SK-N-SH (cell line): ENCODE measurements around the gene NME8. TPM values are rescaled to one million over a fixed set of nuclear protein-coding genes. Genes with fewer than 3 reads are reported as not detected.

ENCODE experiments used
- CTCF ChIA-PET: fragments of 300-600, 350-600 bp; formaldehyde crosslinking; extraction: SDS; loops from one replicate; lab custom pipeline; 2021; lab: Yijun Ruan, JAX
- POLR2A ChIA-PET: fragments of 350-600 bp; sonication (Branson Sonifier 250); formaldehyde crosslinking; extraction: SDS; loops from one replicate; lab custom pipeline; 2020; ENCODE audit warnings: antibody characterized with exemption, inconsistent platforms; lab: Yijun Ruan, JAX
- DNase-seq: peaks from one replicate; pipeline ENCODE4 v3.0.0; 2012
- H2AFZ ChIP-seq: fragments of 200-600 bp; sonication (generic); 2 replicates; pipeline ENCODE4 v1.8.1; 2016; ENCODE audit warnings: antibody characterized with exemption, mild to moderate bottlenecking, low read depth
- H3F3A ChIP-seq: fragments of 200-600 bp; sonication (generic); replicated peaks from 2 replicates; pipeline ENCODE3; 2016; ENCODE audit warnings: antibody characterized with exemption, mild to moderate bottlenecking; ENCODE audit not compliant: insufficient read depth
- H3K27ac ChIP-seq, 2 experiments: fragments of 200-500 bp in 1 of 2; fragments of 200-600 bp in 1 of 2; sonication (Bioruptor generic) in 1 of 2; sonication (generic), shearing (Covaris generic) in 1 of 2; 2 replicates each; pipeline versions ENCODE4 v1.5.1 to v1.6.1; 2014 to 2016; ENCODE audit warnings: low read depth in 2 of 2, inconsistent platforms in 1 of 2, low read length in 1 of 2, mild to moderate bottlenecking in 1 of 2, mixed read lengths in 1 of 2
- H3K27me3 ChIP-seq: fragments of 200-600 bp; sonication (generic), shearing (Covaris generic); 2 replicates; pipeline ENCODE4 v1.6.1; 2016; ENCODE audit warnings: mixed run types; ENCODE audit not compliant: insufficient read depth
- H3K36me3 ChIP-seq, 2 experiments: fragments of 200-500 bp in 1 of 2; fragments of 200-600 bp in 1 of 2; sonication (Bioruptor generic) in 1 of 2; sonication (generic) in 1 of 2; replicated peaks in 1 of 2; 2 replicates each; pipeline versions ENCODE3 to v1.5.1; 2014 to 2016; ENCODE audit warnings: low read length in 1 of 2, mild to moderate bottlenecking in 1 of 2; ENCODE audit not compliant: insufficient read depth in 2 of 2, control insufficient read depth in 1 of 2
- H3K4me1 ChIP-seq, 2 experiments: fragments of 200-500 bp in 1 of 2; fragments of 200-600 bp in 1 of 2; sonication (Bioruptor generic) in 1 of 2; sonication (generic), shearing (Covaris generic) in 1 of 2; 2 replicates each; pipeline versions ENCODE4 v1.5.1 to v1.6.1; 2014 to 2016; ENCODE audit warnings: low read depth in 1 of 2, low read length in 1 of 2, mixed run types in 1 of 2; ENCODE audit not compliant: insufficient read depth in 2 of 2, control insufficient read depth in 1 of 2
- H3K4me2 ChIP-seq: fragments of 200-600 bp; sonication (generic), shearing (Covaris generic); 2 replicates; pipeline ENCODE4 v1.6.1; 2017; ENCODE audit warnings: mixed run types
- H3K4me3 ChIP-seq, 2 experiments: fragments of 200-500 bp in 1 of 2; fragments of 200-600 bp in 1 of 2; sonication (Bioruptor generic) in 1 of 2; sonication (generic), shearing (Covaris generic) in 1 of 2; 2 replicates each; pipeline versions ENCODE4 v1.5.1 to v1.8.1; 2014 to 2016; ENCODE audit warnings: low read depth in 2 of 2, inconsistent platforms in 1 of 2, low read length in 1 of 2, mild to moderate bottlenecking in 1 of 2, mixed read lengths in 1 of 2, moderate library complexity in 1 of 2
- H3K79me2 ChIP-seq: fragments of 200-600 bp; sonication (generic); 2 replicates; pipeline ENCODE4 v1.8.1; 2017; ENCODE audit warnings: mild to moderate bottlenecking; ENCODE audit not compliant: insufficient read depth
- H3K9ac ChIP-seq: fragments of 200-600 bp; sonication (generic); 2 replicates; pipeline ENCODE4 v1.6.1; 2017; ENCODE audit warnings: mixed run types
- H3K9me2 ChIP-seq: fragments of 200-600 bp; sonication (generic); 2 replicates; pipeline ENCODE4 v1.6.1; 2017; ENCODE audit warnings: mixed run types
- H3K9me3 ChIP-seq: fragments of 200-600 bp; sonication (generic); 2 replicates; pipeline ENCODE4 v1.6.1; 2017; ENCODE audit warnings: mixed run types, mild to moderate bottlenecking, moderate library complexity
- H4K20me1 ChIP-seq: fragments of 200-600 bp; sonication (generic); 2 replicates; pipeline ENCODE4 v1.6.1; 2017; ENCODE audit warnings: mild to moderate bottlenecking, mixed run types; ENCODE audit not compliant: insufficient read depth
- CTCF ChIP-seq: fragments of 200-600 bp; sonication (generic); IDR thresholded peaks from 2 replicates; pipeline ENCODE4 v1.6.1; 2017; ENCODE audit warnings: antibody characterized with exemption, mild to moderate bottlenecking, moderate library complexity
- ELF1 ChIP-seq: IDR thresholded peaks from 2 replicates; pipeline ENCODE4 v1.4.0; 2012
- EZH2phosphoT487 ChIP-seq: fragments of 200-600 bp; sonication (generic); IDR thresholded peaks from 2 replicates; pipeline ENCODE4 v1.6.1; 2017; ENCODE audit warnings: low read depth, mixed run types, mild to moderate bottlenecking, antibody characterized with exemption, moderate library complexity, borderline replicate concordance
- FOSL2 ChIP-seq: IDR thresholded peaks from 2 replicates; pipeline ENCODE4 v1.4.0; 2012; ENCODE audit warnings: low read depth, mild to moderate bottlenecking, moderate library complexity, borderline replicate concordance
- GATA2 ChIP-seq: sonication (generic); formaldehyde crosslinking; IDR thresholded peaks from 2 replicates; pipeline ENCODE4 v1.5.0; 2020; ENCODE audit warnings: mild to moderate bottlenecking, missing genetic modification reagents
- MXI1 ChIP-seq: IDR thresholded peaks from 2 replicates; pipeline ENCODE4 v1.6.1; 2012; ENCODE audit warnings: mild to moderate bottlenecking, low read depth, low read length, improper control_type of control experiment
- PBX3 ChIP-seq: IDR thresholded peaks from 2 replicates; pipeline ENCODE4; 2012
- RCOR1 ChIP-seq: fragments of 150-350 bp; IDR thresholded peaks from 2 replicates; pipeline ENCODE4 v1.6.1; 2017; ENCODE audit warnings: antibody characterized with exemption, low read length
- REST ChIP-seq: IDR thresholded peaks from 2 replicates; pipeline ENCODE4 v1.6.1; 2012; ENCODE audit warnings: mild to moderate bottlenecking, low read depth, low read length, moderate library complexity
- TAF1 ChIP-seq: IDR thresholded peaks from 2 replicates; pipeline ENCODE4 v1.6.1; 2012; ENCODE audit warnings: low read depth, mild to moderate bottlenecking, low read length, moderate library complexity, borderline replicate concordance
- TEAD4 ChIP-seq: IDR thresholded peaks from 2 replicates; pipeline ENCODE4 v1.4.0; 2012; ENCODE audit warnings: mild to moderate bottlenecking, borderline replicate concordance; ENCODE audit not compliant: insufficient read depth
- YY1 ChIP-seq: IDR thresholded peaks from 2 replicates; pipeline ENCODE4 v1.4.0; 2012; ENCODE audit warnings: low read depth, mild to moderate bottlenecking
- ZBTB33 ChIP-seq: IDR thresholded peaks from 2 replicates; pipeline ENCODE4 v1.4.0; 2012; ENCODE audit warnings: low read depth, borderline replicate concordance
- WGBS: methylation state at CpG from one replicate; pipeline ENCODE4 v1.1.6; 2017; ENCODE audit warnings: low lambda C conversion rate; 5-methylcytosine and 5-hydroxymethylcytosine counted together
- polyA plus RNA-seq, 3 experiments: library from polyadenylated mRNA; depleted of rRNA; stranded (reverse); fragments of >200 nt; gene quantifications; 2 replicates each; pipeline ENCODE4 v1.2.3, GENCODE V29; 2012

The NME8 gene
- polyA plus RNA-seq, 1 of the 3 experiments (the other 2 are of a cell fraction), result not detected

- no peaks in the 10 kb centered on the region for H3K9me2 ChIP-seq
- no peak overlapping the region for H3K4me3 ChIP-seq
- no peak overlapping the region for H3K27ac ChIP-seq
- WGBS, result 63% methylated on average over 1 of the region's 1 CpG
- DNase-seq, result no peak
- H2AFZ ChIP-seq, result no peak overlapping the region
- H3K4me2 ChIP-seq, result no peak overlapping the region
- peaks cover 0 to 11% of the 10 kb centered on the region in 2 experiments; a peak in 2 of 4 replicates for H3K4me1 ChIP-seq
- H3F3A ChIP-seq, result no peaks in the 10 kb centered on the region
- H4K20me1 ChIP-seq, result no peaks in the 10 kb centered on the region
- no peak for TF ChIP-seq ELF1
- TF ChIP-seq CTCF, result no peak
- peaks cover 6% of the 10 kb centered on the region; the same call in 1 of the 2 replicates for H3K79me2 ChIP-seq
- no peaks in the 10 kb centered on the region for H3K9me3 ChIP-seq
- no peaks in the 10 kb centered on the region for H3K36me3 ChIP-seq
- POLR2A ChIA-PET, result no interaction called here
- no peak overlapping the region for H3K9ac ChIP-seq
- H3K27me3 ChIP-seq, result no peaks in the 10 kb centered on the region
- CTCF ChIA-PET, result interaction anchor here (1.2 kb wide), 1 partner anchor 9 kb away, joined by 4 read pairs; the partner anchor contains the start of gene SFRP4
These were observed 77.2 kb downstream of the NME8 start for GRCh38 chr7:37925620-37926019.

- ChIA-PET CTCF (interaction anchor here (1.0 to 4.5 kb wide), 5 partner anchors 9 to 441 kb away, joined by 3 to 29 read pairs (median 3); partner anchors contain the start of gene SFRP4), POLR2A (no interaction called here)
- H3K36me3 ChIP-seq, result no peaks in the 10 kb centered on the region
- no peaks in the 10 kb centered on the region for H4K20me1 ChIP-seq
- H3K9me3 ChIP-seq, result no peaks in the 10 kb centered on the region
- no peak overlapping the region for H3K4me2 ChIP-seq
- no peaks in the 10 kb centered on the region for H3K27me3 ChIP-seq
- no peaks in the 10 kb centered on the region for H3K79me2 ChIP-seq
- H3K27ac ChIP-seq, result no peak overlapping the region
- no peaks in the 10 kb centered on the region for H3F3A ChIP-seq
- 65% methylated on average over 2 of the region's 2 CpGs for WGBS
- H3K9me2 ChIP-seq, result no peaks in the 10 kb centered on the region
- no peak for DNase-seq
- no peak for TF ChIP-seq EZH2phosphoT487
- TF ChIP-seq GATA2 (CRISPR knock-in tag), result no peak
- no peak for TF ChIP-seq RCOR1
- no peak for TF ChIP-seq PBX3
- no peak for TF ChIP-seq ZBTB33
- no peak for TF ChIP-seq REST
- TF ChIP-seq YY1, result no peak
- TF ChIP-seq TAF1, result no peak
- TF ChIP-seq TEAD4, result no peak
- TF ChIP-seq FOSL2, result no peak
- no peak for TF ChIP-seq MXI1
- TF ChIP-seq, all 33 proteins: peak for 0
- Histone ChIP-seq H3K4me1 (no peaks in the 10 kb centered on the region), H3K4me3 (no peak overlapping the region), H2AFZ (no peak overlapping the region), H3K9ac (no peak overlapping the region)
These were observed 79.5 kb downstream of the NME8 start for GRCh38 chr7:37927773-37928444.
